SK-N-SH (cell line): ENCODE results near the gene TGFBR3L. TPM values are rescaled to one million over a fixed set of nuclear protein-coding genes. Genes with fewer than 3 reads are reported as not detected.

Experiments
- CTCF ChIA-PET: fragments of 300-600, 350-600 bp; formaldehyde crosslinking; extraction: SDS; loops from one replicate; lab custom pipeline; 2021; lab: Yijun Ruan, JAX
- POLR2A ChIA-PET: fragments of 350-600 bp; sonication (Branson Sonifier 250); formaldehyde crosslinking; extraction: SDS; loops from one replicate; lab custom pipeline; 2020; ENCODE audit warnings: antibody characterized with exemption, inconsistent platforms; lab: Yijun Ruan, JAX
- DNase-seq: peaks from one replicate; pipeline ENCODE4 v3.0.0; 2012
- H2AFZ ChIP-seq: fragments of 200-600 bp; sonication (generic); 2 replicates; pipeline ENCODE4 v1.8.1; 2016; ENCODE audit warnings: antibody characterized with exemption, mild to moderate bottlenecking, low read depth
- H3F3A ChIP-seq: fragments of 200-600 bp; sonication (generic); replicated peaks from 2 replicates; pipeline ENCODE3; 2016; ENCODE audit warnings: antibody characterized with exemption, mild to moderate bottlenecking; ENCODE audit not compliant: insufficient read depth
- H3K27ac ChIP-seq, 2 experiments: fragments of 200-500 bp in 1 of 2; fragments of 200-600 bp in 1 of 2; sonication (Bioruptor generic) in 1 of 2; sonication (generic), shearing (Covaris generic) in 1 of 2; 2 replicates each; pipeline versions ENCODE4 v1.5.1 to v1.6.1; 2014 to 2016; ENCODE audit warnings: low read depth in 2 of 2, inconsistent platforms in 1 of 2, low read length in 1 of 2, mild to moderate bottlenecking in 1 of 2, mixed read lengths in 1 of 2
- H3K27me3 ChIP-seq: fragments of 200-600 bp; sonication (generic), shearing (Covaris generic); 2 replicates; pipeline ENCODE4 v1.6.1; 2016; ENCODE audit warnings: mixed run types; ENCODE audit not compliant: insufficient read depth
- H3K36me3 ChIP-seq, 2 experiments: fragments of 200-500 bp in 1 of 2; fragments of 200-600 bp in 1 of 2; sonication (Bioruptor generic) in 1 of 2; sonication (generic) in 1 of 2; replicated peaks in 1 of 2; 2 replicates each; pipeline versions ENCODE3 to v1.5.1; 2014 to 2016; ENCODE audit warnings: low read length in 1 of 2, mild to moderate bottlenecking in 1 of 2; ENCODE audit not compliant: insufficient read depth in 2 of 2, control insufficient read depth in 1 of 2
- H3K4me1 ChIP-seq, 2 experiments: fragments of 200-500 bp in 1 of 2; fragments of 200-600 bp in 1 of 2; sonication (Bioruptor generic) in 1 of 2; sonication (generic), shearing (Covaris generic) in 1 of 2; 2 replicates each; pipeline versions ENCODE4 v1.5.1 to v1.6.1; 2014 to 2016; ENCODE audit warnings: low read depth in 1 of 2, low read length in 1 of 2, mixed run types in 1 of 2; ENCODE audit not compliant: insufficient read depth in 2 of 2, control insufficient read depth in 1 of 2
- H3K4me2 ChIP-seq: fragments of 200-600 bp; sonication (generic), shearing (Covaris generic); 2 replicates; pipeline ENCODE4 v1.6.1; 2017; ENCODE audit warnings: mixed run types
- H3K4me3 ChIP-seq, 2 experiments: fragments of 200-500 bp in 1 of 2; fragments of 200-600 bp in 1 of 2; sonication (Bioruptor generic) in 1 of 2; sonication (generic), shearing (Covaris generic) in 1 of 2; 2 replicates each; pipeline versions ENCODE4 v1.5.1 to v1.8.1; 2014 to 2016; ENCODE audit warnings: low read depth in 2 of 2, inconsistent platforms in 1 of 2, low read length in 1 of 2, mild to moderate bottlenecking in 1 of 2, mixed read lengths in 1 of 2, moderate library complexity in 1 of 2
- H3K79me2 ChIP-seq: fragments of 200-600 bp; sonication (generic); 2 replicates; pipeline ENCODE4 v1.8.1; 2017; ENCODE audit warnings: mild to moderate bottlenecking; ENCODE audit not compliant: insufficient read depth
- H3K9ac ChIP-seq: fragments of 200-600 bp; sonication (generic); 2 replicates; pipeline ENCODE4 v1.6.1; 2017; ENCODE audit warnings: mixed run types
- H3K9me2 ChIP-seq: fragments of 200-600 bp; sonication (generic); 2 replicates; pipeline ENCODE4 v1.6.1; 2017; ENCODE audit warnings: mixed run types
- H3K9me3 ChIP-seq: fragments of 200-600 bp; sonication (generic); 2 replicates; pipeline ENCODE4 v1.6.1; 2017; ENCODE audit warnings: mixed run types, mild to moderate bottlenecking, moderate library complexity
- H4K20me1 ChIP-seq: fragments of 200-600 bp; sonication (generic); 2 replicates; pipeline ENCODE4 v1.6.1; 2017; ENCODE audit warnings: mild to moderate bottlenecking, mixed run types; ENCODE audit not compliant: insufficient read depth
- CHD2 ChIP-seq: fragments of 150-350 bp; IDR thresholded peaks from 2 replicates; pipeline ENCODE4 v1.6.1; 2018; ENCODE audit warnings: low read length; ENCODE audit not compliant: partially characterized antibody
- EP300 ChIP-seq, 2 experiments: IDR thresholded peaks; 2 replicates each; pipeline versions ENCODE4 v1.4.0 to v1.6.1; 2012; ENCODE audit warnings: borderline replicate concordance in 1 of 2, low read depth in 1 of 2, low read length in 1 of 2
- FOXM1 ChIP-seq: IDR thresholded peaks from 2 replicates; pipeline ENCODE4 v1.4.0; 2012; ENCODE audit warnings: low read depth, mild to moderate bottlenecking
- GABPA ChIP-seq: IDR thresholded peaks from 2 replicates; pipeline ENCODE4 v1.4.0; 2012; ENCODE audit warnings: low read depth, mild to moderate bottlenecking
- IRF3 ChIP-seq: fragments of 150-350 bp; IDR thresholded peaks from 2 replicates; pipeline ENCODE4 v1.6.1; 2016; ENCODE audit warnings: mild to moderate bottlenecking, low read depth, low read length
- MEF2A ChIP-seq: IDR thresholded peaks from 2 replicates; pipeline ENCODE4 v1.4.0; 2012; ENCODE audit warnings: low read depth, borderline replicate concordance
- NFIC ChIP-seq: IDR thresholded peaks from 2 replicates; pipeline ENCODE4 v1.4.0; 2012; ENCODE audit warnings: borderline replicate concordance
- NRF1 ChIP-seq: IDR thresholded peaks from 2 replicates; pipeline ENCODE4 v1.6.1; 2012; ENCODE audit warnings: low read depth, mild to moderate bottlenecking, low read length
- PBX3 ChIP-seq: IDR thresholded peaks from 2 replicates; pipeline ENCODE4; 2012
- POLR2AphosphoS5 ChIP-seq: IDR thresholded peaks from 2 replicates; pipeline ENCODE4 v1.6.1; 2012; ENCODE audit warnings: low read depth, low read length
- RAD21 ChIP-seq: IDR thresholded peaks from 2 replicates; pipeline ENCODE4 v1.6.1; 2012; ENCODE audit warnings: mild to moderate bottlenecking, low read length
- RCOR1 ChIP-seq: fragments of 150-350 bp; IDR thresholded peaks from 2 replicates; pipeline ENCODE4 v1.6.1; 2017; ENCODE audit warnings: antibody characterized with exemption, low read length
- REST ChIP-seq: IDR thresholded peaks from 2 replicates; pipeline ENCODE4 v1.6.1; 2012; ENCODE audit warnings: mild to moderate bottlenecking, low read depth, low read length, moderate library complexity
- RXRA ChIP-seq: IDR thresholded peaks from 2 replicates; pipeline ENCODE4 v1.4.0; 2012; ENCODE audit warnings: low read depth, mild to moderate bottlenecking, borderline replicate concordance
- SIN3A ChIP-seq: IDR thresholded peaks from 2 replicates; pipeline ENCODE4 v1.6.1; 2012; ENCODE audit warnings: low read depth, mild to moderate bottlenecking, low read length, moderate library complexity, borderline replicate concordance
- TCF12 ChIP-seq: IDR thresholded peaks from 2 replicates; pipeline ENCODE4 v1.4.0; 2012
- USF1 ChIP-seq: IDR thresholded peaks from 2 replicates; pipeline ENCODE4 v1.4.0; 2012; ENCODE audit warnings: low read depth, borderline replicate concordance
- USF2 ChIP-seq: fragments of 150-350 bp; IDR thresholded peaks from 2 replicates; pipeline ENCODE4 v1.6.1; 2017; ENCODE audit warnings: antibody characterized with exemption, low read length, low read depth, borderline replicate concordance
- ZBTB33 ChIP-seq: IDR thresholded peaks from 2 replicates; pipeline ENCODE4 v1.4.0; 2012; ENCODE audit warnings: low read depth, borderline replicate concordance
- WGBS: methylation state at CpG from one replicate; pipeline ENCODE4 v1.1.6; 2017; ENCODE audit warnings: low lambda C conversion rate; 5-methylcytosine and 5-hydroxymethylcytosine counted together
- polyA plus RNA-seq, 3 experiments: library from polyadenylated mRNA; depleted of rRNA; stranded (reverse); fragments of >200 nt; gene quantifications; 2 replicates each; pipeline ENCODE4 v1.2.3, GENCODE V29; 2012

The TGFBR3L gene
- polyA plus RNA-seq, 1 of the 3 experiments (the other 2 are of a cell fraction), result 0.87 TPM

- no peak for TF ChIP-seq USF2
- no peak for TF ChIP-seq PBX3
- TF ChIP-seq REST, result no peak
- TF ChIP-seq GABPA, result no peak
- no peak for TF ChIP-seq NRF1
- TF ChIP-seq RXRA, result no peak
- no peak for TF ChIP-seq TCF12
- TF ChIP-seq USF1, result no peak
- TF ChIP-seq NFIC, result no peak
- TF ChIP-seq RAD21, result no peak
- no peak for TF ChIP-seq RCOR1
- no peak for TF ChIP-seq MEF2A
- TF ChIP-seq POLR2AphosphoS5, result no peak
- no peak for TF ChIP-seq EP300 (IDR thresholded peaks at IDR 0.05; ENCODE audit: borderline replicate concordance in 1 of 2, low read depth in 1 of 2, low read length in 1 of 2)
- TF ChIP-seq IRF3, result no peak
- TF ChIP-seq ZBTB33, result no peak
- no peak for TF ChIP-seq FOXM1
- no peak for TF ChIP-seq SIN3A
- TF ChIP-seq CHD2, result no peak
- H3K9ac ChIP-seq, result no peak overlapping the region
- no peak for DNase-seq
- peaks cover 0 to 35% of the 10 kb centered on the region in 2 experiments for H3K36me3 ChIP-seq
- H3K9me2 ChIP-seq, result no peaks in the 10 kb centered on the region
- H3F3A ChIP-seq, result peaks cover 6% of the 10 kb centered on the region
- peaks cover 1% of the 10 kb centered on the region; the same call in 1 of the 2 replicates for H3K27me3 ChIP-seq
- 95% methylated on average over 31 of the region's 54 CpGs for WGBS
- peaks cover 29% of the 10 kb centered on the region for H3K79me2 ChIP-seq
- ChIA-PET POLR2A (no interaction called here), CTCF (interaction anchor here (2.1 kb wide), 1 partner anchor 57 kb away, joined by 9 read pairs; no protein-coding TSS in a partner anchor)
- no peak overlapping the region for H3K4me3 ChIP-seq
- no peak overlapping the region for H3K27ac ChIP-seq
- no peaks in the 10 kb centered on the region; a peak in 1 of 4 replicates for H3K4me1 ChIP-seq
- H2AFZ ChIP-seq, result no peak overlapping the region
- no peaks in the 10 kb centered on the region for H3K9me3 ChIP-seq
- no peak overlapping the region for H3K4me2 ChIP-seq
- peaks cover 24% of the 10 kb centered on the region for H4K20me1 ChIP-seq
Measured at GRCh38 chr19:7910321-7911161, 4.1 kb upstream of the TGFBR3L start.
